GM18502 (cell line): ENCODE results near the gene FAAP20.
"Not testable (repeated sequence)": the region's sequence is repeated elsewhere in the genome, so short reads cannot be mapped to it uniquely, and the experiment has no call there.

Experiments
- ATAC-seq: cut with Tn5 transposase; IDR thresholded peaks from one replicate; pipeline ENCODE4 v1.9.1; 2021; ENCODE audit warnings: mild to moderate bottlenecking; ENCODE audit not compliant: unreplicated experiment, poor library complexity

FAAP20 gene

GRCh38 chr1:2166695-2167094, 27.9 kb downstream of the FAAP20 start:
- ATAC-seq = no peak

DNA sequence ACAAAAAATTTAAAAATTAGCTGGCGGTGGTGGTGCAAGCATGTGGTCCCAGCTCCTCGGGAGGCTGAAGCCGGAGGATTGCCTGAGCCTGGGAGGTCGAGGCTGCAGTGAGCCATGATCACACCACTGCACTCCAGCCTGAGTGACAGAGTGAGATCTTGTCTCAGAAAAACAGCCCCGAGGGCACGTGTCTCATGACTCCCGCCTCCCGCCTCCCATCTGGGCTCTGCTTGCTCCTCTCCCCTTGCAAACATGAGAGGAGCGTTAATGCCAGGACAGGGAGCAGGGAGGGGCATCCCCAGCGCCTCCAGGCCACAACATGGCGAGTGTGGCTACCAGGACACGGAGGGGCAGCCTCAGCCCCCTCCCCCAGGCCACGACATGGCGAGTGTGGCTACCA, 28.3 kb downstream of the FAAP20 start:
- no peak for ATAC-seq

- no peak for ATAC-seq
These were observed 28.9 kb downstream of the FAAP20 start for GRCh38 chr1:2165646-2166045.

DNA sequence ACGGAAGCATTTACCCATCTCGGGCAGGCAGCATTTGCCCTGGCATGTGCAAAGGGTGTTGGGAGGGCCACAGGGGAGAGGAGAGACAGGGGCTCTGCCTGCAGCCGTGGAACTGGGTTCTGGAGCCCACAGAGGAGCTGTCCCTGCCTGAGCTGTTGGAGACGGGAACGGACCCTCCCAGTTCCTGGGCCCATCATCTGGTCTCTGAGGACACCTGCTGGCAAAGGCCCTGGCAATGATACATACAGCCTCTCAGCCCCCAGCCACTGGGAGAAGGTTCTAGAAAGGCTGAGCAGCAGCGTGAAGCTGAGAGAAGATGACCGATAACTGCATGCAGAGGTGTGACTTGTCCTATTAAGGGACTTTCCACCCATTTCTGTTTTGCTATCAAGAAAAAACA, 31.4 kb downstream of the FAAP20 start:
- no peak for ATAC-seq

DNA sequence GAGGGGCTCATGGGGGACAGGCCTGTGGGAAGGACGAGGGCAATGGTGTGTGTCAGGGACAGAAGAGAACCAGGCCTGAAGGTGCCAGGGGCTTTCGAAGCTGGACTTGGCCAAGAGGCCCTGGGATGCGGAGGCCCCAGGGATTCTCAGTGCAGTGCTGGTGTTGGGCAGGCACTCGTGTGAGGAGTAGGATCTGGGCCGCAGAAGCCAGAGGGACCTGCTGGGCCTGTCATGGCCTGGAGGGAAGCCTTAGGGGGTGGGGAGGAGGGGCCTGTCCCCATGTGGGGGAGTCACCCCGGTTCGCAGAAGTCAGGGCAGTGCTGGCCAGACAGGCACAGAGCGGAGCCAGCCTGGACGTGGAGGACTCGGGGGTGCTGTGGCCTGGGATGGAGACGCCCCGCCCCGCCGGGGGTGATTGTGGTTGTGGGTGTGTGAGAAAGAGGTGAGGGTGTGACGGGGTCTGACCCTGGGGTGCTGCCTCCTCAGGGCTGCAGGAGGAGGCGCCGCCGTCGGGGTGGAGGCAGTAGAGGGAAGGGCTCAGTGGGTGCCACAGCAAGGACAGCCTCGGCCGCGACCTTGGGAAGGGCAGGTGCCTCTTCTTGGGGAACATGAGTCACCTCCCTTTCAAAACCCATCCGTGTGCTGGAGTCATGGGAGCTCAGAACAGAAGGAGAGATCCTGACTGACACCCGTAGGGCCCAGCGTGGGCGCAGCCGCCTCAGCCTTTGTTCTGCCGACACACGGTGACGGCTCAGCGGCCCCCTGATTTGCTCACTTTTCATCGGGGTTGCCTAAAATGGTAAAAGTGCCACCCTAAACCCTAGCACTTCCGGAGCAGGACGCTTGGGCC, 33.9 kb downstream of the FAAP20 start:
- no peak for ATAC-seq

- no peak for ATAC-seq
These were observed 35.4 kb downstream of the FAAP20 start for GRCh38 chr1:2159124-2159523.

GRCh38 chr1:2158272-2158671, 36.3 kb downstream of the FAAP20 start:
- ATAC-seq = no peak

GRCh38 chr1:2157856-2158255, 36.7 kb downstream of the FAAP20 start:
- no peak for ATAC-seq

- no peak for ATAC-seq
These were observed 37.7 kb downstream of the FAAP20 start for GRCh38 chr1:2156866-2157265.

- ATAC-seq = no peak
These were observed 38.8 kb downstream of the FAAP20 start for GRCh38 chr1:2155788-2156187.

DNA sequence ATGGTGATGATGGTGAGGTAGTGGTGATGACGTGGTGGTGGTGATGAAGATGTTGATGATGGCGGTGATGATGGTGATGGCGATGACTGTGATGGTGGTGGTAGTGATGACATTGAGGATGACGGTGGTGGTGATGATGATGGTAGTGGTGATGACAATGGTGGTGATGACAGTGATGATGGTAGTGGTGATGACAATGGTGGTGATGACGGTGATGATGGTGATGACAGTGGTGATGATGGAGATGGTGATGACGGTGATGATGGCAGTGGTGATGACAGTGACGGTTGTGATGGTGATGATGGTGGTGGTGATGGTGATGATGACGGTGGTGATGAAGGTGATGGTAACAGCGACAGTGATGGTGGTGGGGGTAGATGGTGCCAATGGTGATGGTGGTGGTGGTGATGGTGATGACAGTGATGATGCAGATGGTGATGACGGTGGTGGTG, 39.4 kb downstream of the FAAP20 start:
- ATAC-seq = no peak

DNA sequence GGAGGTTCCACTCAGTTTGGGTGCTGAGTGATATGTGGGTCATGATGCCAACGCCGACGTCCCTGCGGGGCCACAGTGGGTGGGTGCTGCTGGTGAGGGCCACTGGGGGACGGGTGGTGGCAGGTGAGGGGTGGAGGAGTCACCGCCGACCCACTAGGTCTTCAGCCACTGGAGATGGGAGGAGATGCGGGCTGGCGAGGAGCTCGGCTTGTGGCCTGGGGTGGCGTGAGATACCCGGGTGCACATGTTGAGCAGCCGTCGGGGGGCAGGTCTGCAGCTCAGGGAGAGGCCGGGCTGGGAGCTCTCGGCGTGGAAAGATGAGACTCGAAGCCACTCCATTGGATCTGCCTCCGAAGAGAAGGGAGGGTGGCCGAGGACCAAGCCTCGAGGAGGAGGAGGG, 40.5 kb downstream of the FAAP20 start:
- ATAC-seq = no peak

- ATAC-seq = no peak
These were observed 41.6 kb downstream of the FAAP20 start for GRCh38 chr1:2152954-2153353.

GRCh38 chr1:2151911-2152310, 42.7 kb downstream of the FAAP20 start:
- no peak for ATAC-seq

GRCh38 chr1:2151252-2151651, 43.3 kb downstream of the FAAP20 start:
- no peak for ATAC-seq

- no peak for ATAC-seq
These were observed 43.8 kb downstream of the FAAP20 start for GRCh38 chr1:2150801-2151200.

- no peak for ATAC-seq
These were observed 45.9 kb downstream of the FAAP20 start for GRCh38 chr1:2148691-2149090.

GRCh38 chr1:2147869-2148268, 46.7 kb downstream of the FAAP20 start:
- ATAC-seq = not testable (repeated sequence)

DNA sequence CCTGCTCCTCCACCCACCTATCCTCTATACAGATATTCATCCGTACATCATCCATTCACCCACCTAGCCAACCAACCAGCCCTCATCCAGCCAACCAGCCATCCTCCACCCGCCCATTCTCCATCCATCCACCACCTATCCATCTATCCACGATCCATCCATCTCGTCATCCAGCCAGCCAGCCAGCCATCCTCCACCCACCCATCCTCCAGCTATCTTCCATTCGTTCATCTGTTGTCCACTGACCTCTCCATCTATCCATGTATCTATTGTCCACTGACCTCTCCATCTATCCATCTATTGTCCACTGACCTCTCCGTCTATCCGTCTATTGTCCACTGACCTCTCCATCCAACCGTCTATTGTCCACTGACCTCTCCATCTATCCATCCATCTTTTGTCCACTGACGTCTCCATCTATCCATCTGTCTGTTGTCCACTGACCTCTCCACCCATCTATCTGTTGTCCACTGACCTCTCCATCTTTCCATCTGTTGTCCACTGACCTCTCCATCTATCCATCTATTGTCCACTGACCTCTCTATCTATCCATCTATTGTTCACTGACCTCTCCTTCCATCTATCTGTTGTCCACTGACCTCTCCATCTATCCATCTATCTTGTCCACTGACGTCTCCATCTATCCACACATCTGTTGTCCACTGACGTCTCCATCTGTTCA, 47.6 kb downstream of the FAAP20 start:
- no peak for ATAC-seq

DNA sequence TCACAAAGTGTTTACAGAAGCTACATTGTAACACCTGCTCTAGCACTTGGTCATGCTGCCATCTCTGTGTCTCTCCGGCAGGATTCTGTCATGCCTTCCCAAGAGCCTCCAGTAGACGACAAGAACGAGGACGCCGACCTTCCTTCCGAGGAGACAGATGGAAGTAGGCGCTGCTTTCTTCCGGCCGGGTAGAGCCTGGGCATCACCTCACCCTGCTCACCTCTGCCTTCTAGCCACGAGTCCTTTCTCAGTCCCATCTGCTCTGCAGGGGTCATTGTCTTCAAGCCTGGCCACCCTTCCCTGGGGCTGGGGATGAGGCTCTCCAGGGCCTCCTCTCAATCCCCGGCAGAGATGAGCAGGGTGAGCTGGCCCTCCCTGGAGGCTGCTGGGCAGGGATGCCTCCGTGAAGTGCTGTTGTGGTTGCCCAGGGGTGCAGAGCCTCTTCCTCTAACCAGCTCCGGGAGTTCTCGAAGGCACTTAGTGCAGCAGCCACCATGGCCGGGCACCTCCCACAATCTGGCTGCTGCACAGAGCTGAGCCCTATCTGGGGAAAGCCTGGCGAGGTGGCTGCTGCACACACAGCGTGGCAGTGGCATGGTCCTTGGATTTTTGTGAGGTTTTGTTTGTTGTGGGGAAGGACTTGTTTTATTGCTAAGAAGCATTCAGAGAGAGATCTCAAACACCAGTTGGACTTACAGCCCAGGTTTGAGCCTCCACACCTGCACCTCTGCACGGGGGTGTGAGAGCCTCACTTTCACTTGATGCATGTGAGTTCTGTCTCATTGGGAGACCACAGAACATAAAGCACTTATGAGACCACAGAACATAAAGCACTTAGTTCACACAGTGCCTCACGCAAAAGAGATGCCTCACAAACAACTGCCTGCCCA, 48.4 kb downstream of the FAAP20 start:
- no peak for ATAC-seq
